ENCODE measurements around the gene FRYL. TPM values are rescaled to one million over a fixed set of nuclear protein-coding genes. Genes with fewer than 3 reads are reported as not detected.

FRYL gene
- total and polyA plus RNA-seq, 2 donors (not counting 1 experiment from before 2014, with no cell fraction given): 20.3 to 61.4 TPM

DNA sequence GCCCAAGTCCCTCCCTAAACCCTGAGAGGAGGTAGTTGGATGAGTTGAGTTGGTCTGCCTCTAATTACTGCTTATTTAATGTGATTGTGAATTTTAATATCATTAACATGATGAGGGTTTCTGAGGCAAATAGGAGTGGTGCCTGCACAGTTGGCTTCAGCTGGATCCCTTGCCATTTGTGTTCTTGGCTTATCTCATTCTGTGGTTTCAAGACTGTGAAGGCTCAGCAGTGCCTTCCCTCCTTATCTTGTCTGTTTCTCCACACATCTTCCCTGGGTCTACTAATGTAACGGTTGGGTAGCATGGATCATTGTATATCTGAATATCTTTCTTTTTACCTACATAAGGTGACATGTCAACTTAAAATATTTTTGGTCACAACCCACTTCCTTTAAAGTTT is 298.5 kb downstream of the FRYL start:
- Histone ChIP-seq H3K4me1 (ENCODE audit: control insufficient read depth, extremely low read depth, insufficient read depth, low read length) (no peaks in the 10 kb centered on the region), H3K36me3 (ENCODE audit: control insufficient read depth, insufficient read depth, low read length) (no peaks in the 10 kb centered on the region), H3K9me3 (ENCODE audit: control insufficient read depth, insufficient read depth, low read depth, low read length) (no peaks in the 10 kb centered on the region), H3K4me2 (ENCODE audit: extremely low read depth, insufficient read depth, low read length) (no peak overlapping the region), H3K9ac (ENCODE audit: insufficient read depth, low read length) (no peak overlapping the region), H3K4me3 (replicated peaks in 1 of 4; ENCODE audit: control extremely low read depth in 1 of 4, insufficient read depth in 1 of 4, low read depth in 3 of 4, low read length in 4 of 4) (no peak overlapping the region), H4K20me1 (ENCODE audit: control insufficient read depth, extremely low read depth, insufficient read depth, low read length) (no peaks in the 10 kb centered on the region), H3K27ac (ENCODE audit: insufficient read depth, low read length) (no peak overlapping the region), H3K27me3 (ENCODE audit: control insufficient read depth, insufficient read depth, low read length) (peaks cover 35% of the 10 kb centered on the region), H2AFZ (ENCODE audit: low read length) (no peak overlapping the region), H3K79me2 (ENCODE audit: control insufficient read depth, insufficient read depth, low read length) (no peaks in the 10 kb centered on the region)
- DNase-seq (ENCODE audit: low read depth in 2 of 2): no peak
- TF ChIP-seq, protein P1, sequence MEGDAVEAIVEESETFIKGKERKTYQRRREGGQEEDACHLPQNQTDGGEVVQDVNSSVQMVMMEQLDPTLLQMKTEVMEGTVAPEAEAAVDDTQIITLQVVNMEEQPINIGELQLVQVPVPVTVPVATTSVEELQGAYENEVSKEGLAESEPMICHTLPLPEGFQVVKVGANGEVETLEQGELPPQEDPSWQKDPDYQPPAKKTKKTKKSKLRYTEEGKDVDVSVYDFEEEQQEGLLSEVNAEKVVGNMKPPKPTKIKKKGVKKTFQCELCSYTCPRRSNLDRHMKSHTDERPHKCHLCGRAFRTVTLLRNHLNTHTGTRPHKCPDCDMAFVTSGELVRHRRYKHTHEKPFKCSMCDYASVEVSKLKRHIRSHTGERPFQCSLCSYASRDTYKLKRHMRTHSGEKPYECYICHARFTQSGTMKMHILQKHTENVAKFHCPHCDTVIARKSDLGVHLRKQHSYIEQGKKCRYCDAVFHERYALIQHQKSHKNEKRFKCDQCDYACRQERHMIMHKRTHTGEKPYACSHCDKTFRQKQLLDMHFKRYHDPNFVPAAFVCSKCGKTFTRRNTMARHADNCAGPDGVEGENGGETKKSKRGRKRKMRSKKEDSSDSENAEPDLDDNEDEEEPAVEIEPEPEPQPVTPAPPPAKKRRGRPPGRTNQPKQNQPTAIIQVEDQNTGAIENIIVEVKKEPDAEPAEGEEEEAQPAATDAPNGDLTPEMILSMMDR (conservative IDR thresholded peaks at IDR 0.05 in 1 of 2, IDR thresholded peaks at IDR 0.05 in 1 of 2; ENCODE audit: low read depth in 1 of 2, low read length in 2 of 2): no peak
- no peak for TF ChIP-seq EZH2 (IDR thresholded peaks at IDR 0.05; ENCODE audit: low read length, missing control alignments)

DNA sequence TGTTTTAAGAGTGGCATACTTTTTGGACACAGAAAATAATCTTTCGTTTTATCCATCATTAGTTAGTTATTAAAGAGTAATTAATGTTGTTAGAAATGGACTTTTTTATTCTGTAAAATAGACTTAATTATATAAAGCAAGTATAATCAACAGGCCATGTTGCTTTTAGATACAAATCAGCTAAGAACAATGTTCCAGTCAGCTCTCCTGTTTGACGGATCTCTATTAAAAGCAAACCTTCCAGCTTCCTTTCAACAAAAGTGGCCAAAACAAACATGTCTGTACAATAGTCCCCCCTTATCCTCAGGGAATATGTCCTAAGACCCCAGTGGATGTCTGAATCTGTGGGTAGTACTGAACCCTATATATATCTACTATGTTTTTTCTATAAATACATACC is 301.8 kb downstream of the FRYL start:
- Histone ChIP-seq H4K20me1 (ENCODE audit: control insufficient read depth, extremely low read depth, insufficient read depth, low read length) (no peaks in the 10 kb centered on the region), H3K9me3 (ENCODE audit: control insufficient read depth, insufficient read depth, low read depth, low read length) (no peaks in the 10 kb centered on the region), H3K4me3 (replicated peaks in 1 of 4; ENCODE audit: control extremely low read depth in 1 of 4, insufficient read depth in 1 of 4, low read depth in 3 of 4, low read length in 4 of 4) (no peak overlapping the region), H3K27ac (ENCODE audit: insufficient read depth, low read length) (no peak overlapping the region), H2AFZ (ENCODE audit: low read length) (no peak overlapping the region), H3K4me2 (ENCODE audit: extremely low read depth, insufficient read depth, low read length) (no peak overlapping the region), H3K4me1 (ENCODE audit: control insufficient read depth, extremely low read depth, insufficient read depth, low read length) (no peaks in the 10 kb centered on the region), H3K27me3 (ENCODE audit: control insufficient read depth, insufficient read depth, low read length) (peaks cover 17% of the 10 kb centered on the region), H3K79me2 (ENCODE audit: control insufficient read depth, insufficient read depth, low read length) (no peaks in the 10 kb centered on the region), H3K36me3 (ENCODE audit: control insufficient read depth, insufficient read depth, low read length) (no peaks in the 10 kb centered on the region), H3K9ac (ENCODE audit: insufficient read depth, low read length) (no peak overlapping the region)
- DNase-seq (ENCODE audit: low read depth in 2 of 2): no peak
- no peak for TF ChIP-seq EZH2 (IDR thresholded peaks at IDR 0.05; ENCODE audit: low read length, missing control alignments)
- TF ChIP-seq, protein P1 (conservative IDR thresholded peaks at IDR 0.05 in 1 of 2, IDR thresholded peaks at IDR 0.05 in 1 of 2; ENCODE audit: low read depth in 1 of 2, low read length in 2 of 2): no peak

DNA sequence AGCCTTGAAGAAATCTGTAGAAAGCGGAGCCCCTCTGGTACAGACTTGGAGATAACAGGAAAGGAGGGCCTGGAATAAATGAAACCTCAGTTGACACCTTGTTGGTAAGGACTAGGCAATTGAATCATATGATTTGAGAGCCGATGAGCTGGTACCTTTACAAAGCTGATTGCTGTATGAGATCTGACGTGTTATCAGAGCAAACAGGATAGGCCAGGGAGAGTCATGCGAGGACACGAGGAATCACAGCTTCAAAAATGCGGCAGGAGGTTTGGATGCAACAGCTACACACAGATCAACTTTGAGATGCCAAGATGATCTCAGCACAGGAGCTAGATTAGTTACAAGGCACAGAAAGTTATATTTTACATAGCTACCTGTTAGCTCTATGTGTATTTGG is 304.3 kb downstream of the FRYL start:
- H3K79me2 ChIP-seq (ENCODE audit: control insufficient read depth, insufficient read depth, low read length): no peaks in the 10 kb centered on the region
- H3K9ac ChIP-seq (ENCODE audit: insufficient read depth, low read length): no peak overlapping the region
- H3K9me3 ChIP-seq (ENCODE audit: control insufficient read depth, insufficient read depth, low read depth, low read length): no peaks in the 10 kb centered on the region
- no peaks in the 10 kb centered on the region for H4K20me1 ChIP-seq (ENCODE audit: control insufficient read depth, extremely low read depth, insufficient read depth, low read length)
- peaks cover 3% of the 10 kb centered on the region for H3K27me3 ChIP-seq (ENCODE audit: control insufficient read depth, insufficient read depth, low read length)
- no peak for TF ChIP-seq EZH2 (IDR thresholded peaks at IDR 0.05; ENCODE audit: low read length, missing control alignments)
- TF ChIP-seq, protein P1 (conservative IDR thresholded peaks at IDR 0.05 in 1 of 2, IDR thresholded peaks at IDR 0.05 in 1 of 2; ENCODE audit: low read depth in 1 of 2, low read length in 2 of 2): no peak
- H3K27ac ChIP-seq (ENCODE audit: insufficient read depth, low read length): no peak overlapping the region
- no peak overlapping the region for H3K4me2 ChIP-seq (ENCODE audit: extremely low read depth, insufficient read depth, low read length)
- H2AFZ ChIP-seq (ENCODE audit: low read length): no peak overlapping the region
- H3K36me3 ChIP-seq (ENCODE audit: control insufficient read depth, insufficient read depth, low read length): no peaks in the 10 kb centered on the region
- no peak for DNase-seq (ENCODE audit: low read depth in 2 of 2)
- no peaks in the 10 kb centered on the region for H3K4me1 ChIP-seq (ENCODE audit: control insufficient read depth, extremely low read depth, insufficient read depth, low read length)
- H3K4me3 ChIP-seq (replicated peaks in 1 of 4; ENCODE audit: control extremely low read depth in 1 of 4, insufficient read depth in 1 of 4, low read depth in 3 of 4, low read length in 4 of 4): no peak overlapping the region

All from fibroblast of lung (primary cell).